ENCODE data around the gene TEDDM1.
A peak's percentile ranks its signal among the peaks of the same experiment; 100 is the strongest.
"Not testable (repeated sequence)": the region's sequence is repeated elsewhere in the genome, so short reads cannot be mapped to it uniquely, and the experiment has no call there.

The TEDDM1 gene

DNA sequence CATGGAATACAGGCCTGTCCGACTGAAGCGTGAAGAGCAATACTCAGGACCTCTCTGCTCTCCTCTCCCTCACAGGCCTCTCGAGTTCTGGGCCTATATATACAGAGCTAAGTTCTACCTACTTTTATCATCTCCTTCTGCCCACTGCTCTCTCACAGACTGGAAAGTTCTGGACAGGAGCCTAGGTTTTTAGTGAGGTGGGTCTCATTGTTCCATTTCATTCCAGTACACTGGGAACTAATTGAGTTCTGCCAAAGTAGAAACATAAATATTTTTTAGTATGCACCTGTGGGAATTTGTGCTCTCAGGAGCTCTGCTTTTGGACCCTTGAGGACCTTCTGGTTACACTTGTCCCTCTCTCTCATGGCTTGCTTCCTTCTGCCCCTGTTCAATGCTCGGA is at the start of gene TEDDM1:
Gene TEDDM1 (minus strand): TSS at position 101 of the 400 bp plus-strand sequence. CDS start 182 bp downstream, outside the sequence.
- no peak within 1 kb of the TSS for H3K4me3 ChIP-seq (ENCODE audit: low read length)
- TF ChIP-seq, protein P1, sequence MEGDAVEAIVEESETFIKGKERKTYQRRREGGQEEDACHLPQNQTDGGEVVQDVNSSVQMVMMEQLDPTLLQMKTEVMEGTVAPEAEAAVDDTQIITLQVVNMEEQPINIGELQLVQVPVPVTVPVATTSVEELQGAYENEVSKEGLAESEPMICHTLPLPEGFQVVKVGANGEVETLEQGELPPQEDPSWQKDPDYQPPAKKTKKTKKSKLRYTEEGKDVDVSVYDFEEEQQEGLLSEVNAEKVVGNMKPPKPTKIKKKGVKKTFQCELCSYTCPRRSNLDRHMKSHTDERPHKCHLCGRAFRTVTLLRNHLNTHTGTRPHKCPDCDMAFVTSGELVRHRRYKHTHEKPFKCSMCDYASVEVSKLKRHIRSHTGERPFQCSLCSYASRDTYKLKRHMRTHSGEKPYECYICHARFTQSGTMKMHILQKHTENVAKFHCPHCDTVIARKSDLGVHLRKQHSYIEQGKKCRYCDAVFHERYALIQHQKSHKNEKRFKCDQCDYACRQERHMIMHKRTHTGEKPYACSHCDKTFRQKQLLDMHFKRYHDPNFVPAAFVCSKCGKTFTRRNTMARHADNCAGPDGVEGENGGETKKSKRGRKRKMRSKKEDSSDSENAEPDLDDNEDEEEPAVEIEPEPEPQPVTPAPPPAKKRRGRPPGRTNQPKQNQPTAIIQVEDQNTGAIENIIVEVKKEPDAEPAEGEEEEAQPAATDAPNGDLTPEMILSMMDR (conservative IDR thresholded peaks at IDR 0.05; ENCODE audit: low read length): no peak

DNA sequence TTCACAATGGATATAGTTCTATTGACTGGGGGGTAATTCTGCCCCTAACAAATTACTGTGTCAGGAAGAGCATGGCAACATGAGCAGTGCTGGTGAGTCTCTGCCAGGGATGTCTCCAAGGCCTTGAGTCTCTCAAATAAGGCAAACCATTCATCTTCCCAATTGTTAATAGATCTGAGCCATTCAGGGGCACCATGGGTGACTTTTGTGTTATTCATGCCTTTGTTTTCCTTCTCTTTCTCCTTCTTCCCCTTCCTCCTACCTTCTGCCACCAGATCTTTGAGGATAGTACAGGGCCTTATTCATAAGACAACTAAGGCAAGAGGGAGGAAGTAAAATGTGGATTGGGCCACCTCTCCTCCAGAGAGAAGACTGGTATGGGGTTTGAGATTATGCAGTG is 49.6 kb upstream of the TEDDM1 start, which contains the start of gene RGSL1:
Gene RGSL1 (plus strand): TSS at position 60 of the 400 bp plus-strand sequence. CDS start 20 bp downstream, at position 80.
- TF ChIP-seq, protein P1 (conservative IDR thresholded peaks at IDR 0.05; ENCODE audit: low read length): no peak
- DNase-seq (ENCODE audit: low read depth): no peak
- H3K4me3 ChIP-seq (ENCODE audit: low read length): no peak within 1 kb of the TSS

More for the DNA sequence above, at the start of gene TEDDM1:
- no peak for DNase-seq (ENCODE audit: low read depth)

DNA sequence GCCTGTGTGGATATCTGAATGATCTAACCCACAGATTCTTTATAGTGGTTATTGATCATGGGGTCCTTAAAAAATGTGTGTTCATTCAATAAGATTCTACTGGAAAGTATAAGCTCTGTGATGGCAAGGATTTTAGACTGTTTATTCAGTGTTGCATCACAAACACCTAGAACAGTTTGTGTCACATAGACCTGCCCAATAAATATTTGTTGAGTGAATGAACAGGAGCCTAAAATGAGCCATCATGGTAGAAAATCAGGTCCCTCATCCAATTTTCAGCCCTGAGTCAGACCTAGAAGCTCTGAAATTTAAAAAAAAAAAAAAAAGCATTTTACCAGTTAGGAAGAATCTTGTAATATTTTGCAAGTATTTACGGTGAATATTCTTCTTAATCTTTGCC is 47.2 kb upstream of the TEDDM1 start:
- no peak for DNase-seq (ENCODE audit: low read depth)
- TF ChIP-seq, protein P1 (conservative IDR thresholded peaks at IDR 0.05; ENCODE audit: low read length): no peak
- no peak overlapping the region for H3K4me3 ChIP-seq (ENCODE audit: low read length)

- DNase-seq (ENCODE audit: low read depth); H3K4me3 ChIP-seq (ENCODE audit: low read length): not testable (repeated sequence)
These were observed 46.7 kb upstream of the TEDDM1 start for GRCh38 chr1:182447124-182447523.

DNA sequence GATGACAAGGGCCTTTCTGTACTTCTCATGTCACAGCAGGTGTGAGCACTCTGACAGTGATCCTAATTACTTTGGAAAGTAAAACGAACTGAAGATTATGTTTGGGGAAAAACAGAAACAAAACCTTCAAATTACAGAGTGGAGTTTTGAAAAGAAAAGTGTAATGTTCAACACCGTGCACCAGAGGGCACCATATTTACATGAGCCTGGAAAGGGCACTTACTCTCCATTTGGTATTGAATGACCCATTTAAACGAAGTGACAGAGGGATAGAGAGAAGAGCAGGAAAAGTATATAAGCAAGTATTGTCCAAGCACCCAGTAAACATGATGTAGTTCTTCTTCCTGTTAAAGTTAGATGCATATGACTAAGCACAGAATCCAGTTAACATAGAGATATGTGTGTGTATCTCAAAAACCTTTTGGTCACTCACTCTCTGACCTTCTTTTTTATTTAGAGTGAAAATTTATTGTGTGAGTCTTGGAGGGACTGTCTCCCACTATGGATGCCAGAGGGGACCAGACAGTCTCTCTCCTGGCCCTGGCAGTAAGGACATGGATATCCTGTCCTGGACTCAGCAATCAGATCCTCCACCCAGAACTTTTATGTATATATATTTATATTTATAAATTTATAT is 45.7 kb upstream of the TEDDM1 start:
- peak; percentile 55 for DNase-seq (ENCODE audit: low read depth)
- H3K4me3 ChIP-seq (ENCODE audit: low read length): no peak overlapping the region
- TF ChIP-seq, protein P1 (conservative IDR thresholded peaks at IDR 0.05; ENCODE audit: low read length): peak; percentile 82

DNA sequence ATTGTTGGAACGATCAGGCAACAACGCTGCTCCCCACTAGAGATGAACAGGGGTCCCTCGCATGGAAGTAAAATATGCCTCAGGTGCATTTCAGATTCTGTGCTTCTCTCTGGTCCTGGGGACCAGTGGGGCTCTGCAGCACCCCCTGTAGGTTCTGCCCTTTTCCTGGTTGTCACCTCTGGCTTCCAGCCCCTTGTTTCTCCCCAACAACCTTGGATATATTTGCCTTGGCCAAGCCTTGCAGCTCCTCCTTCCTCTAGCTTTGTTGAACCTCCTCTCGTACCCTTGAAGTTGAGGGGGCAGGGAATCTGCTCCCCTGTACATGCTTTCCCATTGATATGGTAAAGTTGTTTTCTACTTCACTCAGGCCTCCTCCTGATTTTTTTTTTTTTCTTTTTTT is 44.0 kb upstream of the TEDDM1 start:
- no peak overlapping the region for H3K4me3 ChIP-seq (ENCODE audit: low read length)
- TF ChIP-seq, protein P1 (conservative IDR thresholded peaks at IDR 0.05; ENCODE audit: low read length): peak; percentile 14; the same call in 1 of the 2 replicates
- no peak for DNase-seq (ENCODE audit: low read depth)

DNA sequence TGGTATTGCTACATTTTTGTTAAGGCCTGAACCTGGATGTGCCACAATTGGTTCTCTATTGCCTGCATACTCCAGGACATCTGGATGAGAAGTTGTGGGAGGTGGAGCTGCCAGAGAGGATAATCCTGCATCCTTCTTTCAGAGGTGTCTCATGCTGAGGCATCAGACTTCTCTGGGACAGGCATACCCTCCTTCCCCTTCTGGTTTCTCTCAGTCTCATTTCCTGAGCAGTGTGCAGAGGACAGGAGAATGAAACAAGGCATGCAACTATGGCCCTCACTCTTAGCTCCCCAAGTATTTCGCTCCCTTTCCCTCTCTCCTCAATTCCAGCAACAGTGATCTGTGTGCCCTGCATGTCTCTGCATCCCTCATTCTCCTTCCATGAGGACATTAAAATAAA is 41.9 kb upstream of the TEDDM1 start:
- TF ChIP-seq, protein P1 (conservative IDR thresholded peaks at IDR 0.05; ENCODE audit: low read length): no peak
- no peak overlapping the region for H3K4me3 ChIP-seq (ENCODE audit: low read length)
- DNase-seq (ENCODE audit: low read depth): no peak

All from AG10803 (cell line).